Measurements from ENCODE around the gene ECD.

The ECD gene

DNA sequence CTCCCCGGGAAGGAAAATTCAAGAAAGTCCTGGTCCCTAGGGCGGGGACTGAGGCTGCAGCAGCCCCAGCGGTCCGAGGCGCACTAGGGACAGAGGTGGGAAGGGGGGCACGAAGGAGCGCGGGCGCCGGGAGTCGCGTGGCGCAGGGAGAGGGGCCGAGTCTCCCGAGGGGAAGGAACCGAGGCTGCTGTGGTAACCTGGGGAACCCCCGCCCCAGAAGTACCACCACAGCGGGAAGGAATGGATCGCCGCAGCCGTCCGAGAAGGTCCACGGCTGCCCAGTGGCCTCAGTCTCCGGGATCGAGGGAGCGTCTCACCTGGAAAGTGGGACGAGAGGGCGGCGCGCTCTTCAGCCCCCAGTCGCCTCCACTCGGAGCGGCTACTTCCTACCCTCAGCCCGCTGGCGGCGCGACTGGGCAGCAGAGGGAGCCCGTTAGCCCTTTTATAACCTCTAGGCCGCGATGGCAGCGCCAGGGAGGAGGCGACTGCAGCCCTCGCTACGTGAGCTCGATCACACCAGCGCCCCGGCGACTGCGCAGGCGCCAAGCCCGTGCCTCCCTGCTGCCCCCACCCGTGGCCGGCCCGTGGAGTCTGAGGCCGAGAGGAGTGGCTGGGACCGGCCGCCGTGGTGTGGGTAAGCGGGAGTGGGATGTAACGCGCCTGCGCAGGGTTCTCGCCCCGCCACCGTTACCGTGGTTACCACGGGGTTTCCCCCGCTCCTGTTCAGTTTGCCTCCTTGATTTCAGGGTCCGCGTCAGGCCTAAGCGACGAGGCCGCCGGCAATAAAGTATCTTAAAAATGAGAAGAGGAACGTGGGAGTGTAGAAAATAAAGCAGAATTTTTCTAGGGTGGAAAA, 71.1 kb downstream of the ECD start, which contains the start of gene P4HA1:
Gene P4HA1, minus strand, starts transcription at position 418 of the 856 bp plus-strand sequence. CDS start 21,983 bp downstream, outside the sequence.
- no peak for DNase-seq (ENCODE audit: low read depth, low spot score)

- no peak for DNase-seq (ENCODE audit: low read depth, low spot score)
These were observed 71.8 kb downstream of the ECD start for GRCh38 chr10:73096041-73096448.

DNA sequence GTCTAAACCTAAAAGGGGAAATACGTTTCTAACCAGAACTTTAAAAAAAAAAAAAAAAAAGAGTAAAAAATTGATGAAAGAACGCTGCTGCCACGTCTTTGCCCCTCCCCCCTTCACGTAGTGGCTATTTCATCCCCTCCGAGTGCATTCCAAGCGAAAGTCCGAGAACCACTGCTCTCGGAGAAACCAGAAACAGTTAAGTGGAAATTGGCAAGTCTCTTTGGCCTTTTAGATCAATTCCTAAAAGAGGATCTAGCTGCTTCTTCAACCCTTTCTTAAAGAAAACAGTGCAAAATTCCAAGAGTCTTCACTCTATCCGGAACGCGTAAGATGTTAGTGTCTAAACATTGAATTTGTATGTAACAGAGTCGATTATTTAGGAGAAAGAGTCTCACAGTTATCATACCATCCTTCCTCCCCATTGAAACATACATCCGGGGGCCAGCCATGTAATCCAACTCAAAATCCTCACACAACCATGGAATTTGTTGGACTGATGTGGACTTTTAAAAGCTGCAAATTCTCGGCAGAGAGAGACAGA, 72.3 kb downstream of the ECD start:
- no peak for DNase-seq (ENCODE audit: low read depth, low spot score)

- DNase-seq (ENCODE audit: low read depth, low spot score): no peak
These were observed 72.8 kb downstream of the ECD start for GRCh38 chr10:73094986-73095480.

DNA sequence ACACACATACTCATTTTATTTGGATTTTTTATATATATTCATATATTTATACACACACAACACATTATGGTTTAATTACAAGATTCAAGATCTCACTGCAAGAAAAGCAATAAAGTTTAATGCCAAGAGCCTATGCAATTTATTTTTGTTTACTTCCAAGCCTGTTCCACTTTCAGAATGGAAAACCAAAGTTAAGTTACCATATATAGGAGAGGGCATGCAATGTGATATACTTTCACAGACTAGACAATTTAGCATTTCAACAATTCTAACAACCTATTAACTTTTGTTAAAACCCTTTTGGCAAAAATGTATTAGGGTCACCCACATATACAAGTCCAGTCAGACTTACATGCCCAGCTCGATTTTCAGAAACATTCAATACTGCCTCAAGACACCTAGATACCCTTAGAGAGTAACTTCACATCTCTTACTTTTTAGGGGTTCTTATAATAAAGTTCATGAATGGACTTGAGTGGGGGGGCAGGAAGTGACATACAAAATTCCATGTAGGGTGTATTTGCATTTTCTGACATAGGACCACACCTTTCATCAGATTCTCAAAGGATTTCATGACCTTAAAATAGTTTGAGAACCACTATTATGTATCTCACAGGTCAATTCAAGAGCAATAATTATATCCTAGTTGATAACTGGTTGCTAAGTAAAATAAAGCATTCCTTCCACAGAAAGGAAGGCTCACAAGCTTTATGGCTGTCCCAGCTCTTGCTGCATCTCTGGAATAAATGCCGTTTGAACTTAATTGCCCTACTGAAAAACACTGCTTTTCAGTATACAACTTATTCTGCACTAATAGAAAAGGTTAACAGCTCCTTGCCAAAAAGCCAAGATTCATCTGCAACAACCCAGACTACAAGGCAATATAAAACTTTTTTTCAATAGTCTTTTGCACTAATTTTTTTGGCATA, 73.6 kb downstream of the ECD start:
- DNase-seq (ENCODE audit: low read depth, low spot score): no peak

- DNase-seq (ENCODE audit: low read depth, low spot score): no peak
These were observed 75.0 kb downstream of the ECD start for GRCh38 chr10:73092830-73093229.

DNA sequence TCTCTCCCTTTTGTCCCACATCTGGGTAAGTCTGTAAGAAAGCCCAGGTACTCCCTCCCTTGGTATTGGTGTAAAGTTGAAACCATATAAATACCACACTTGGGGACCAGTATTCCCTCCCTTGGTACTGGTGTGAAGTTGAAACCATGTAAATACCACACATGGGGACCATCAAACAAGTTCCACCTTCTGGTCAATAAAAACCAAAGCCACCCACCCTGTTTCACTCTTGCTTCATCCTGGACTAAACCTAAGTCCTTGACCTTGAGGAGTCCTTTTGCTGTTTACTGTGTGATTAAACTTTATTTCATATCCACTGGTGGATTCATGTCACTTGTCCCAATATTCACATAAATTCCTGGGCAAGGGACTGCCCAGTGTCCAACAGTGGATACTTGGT, 79.5 kb downstream of the ECD start:
- no peak for DNase-seq (ENCODE audit: low read depth, low spot score)

DNA sequence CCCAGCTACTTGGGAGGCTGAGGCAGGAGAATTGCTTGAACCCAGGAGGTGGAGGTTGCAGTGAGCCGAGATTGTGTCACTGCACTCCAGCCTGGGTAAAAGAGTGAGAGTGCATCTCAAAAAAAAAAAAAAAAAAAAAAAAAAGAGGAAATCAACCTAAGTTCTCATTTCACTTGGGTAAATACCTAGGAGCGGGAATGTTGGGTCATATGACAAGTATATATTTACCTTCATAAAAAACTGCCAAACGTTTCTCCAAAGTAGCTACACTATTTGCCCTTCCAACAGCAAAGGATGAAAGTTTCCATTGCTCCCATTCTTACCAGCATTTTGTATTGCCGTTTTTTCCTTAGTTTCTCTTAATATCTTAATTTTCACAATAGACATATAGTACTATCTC, 81.0 kb downstream of the ECD start:
- no peak for DNase-seq (ENCODE audit: low read depth, low spot score)

DNA sequence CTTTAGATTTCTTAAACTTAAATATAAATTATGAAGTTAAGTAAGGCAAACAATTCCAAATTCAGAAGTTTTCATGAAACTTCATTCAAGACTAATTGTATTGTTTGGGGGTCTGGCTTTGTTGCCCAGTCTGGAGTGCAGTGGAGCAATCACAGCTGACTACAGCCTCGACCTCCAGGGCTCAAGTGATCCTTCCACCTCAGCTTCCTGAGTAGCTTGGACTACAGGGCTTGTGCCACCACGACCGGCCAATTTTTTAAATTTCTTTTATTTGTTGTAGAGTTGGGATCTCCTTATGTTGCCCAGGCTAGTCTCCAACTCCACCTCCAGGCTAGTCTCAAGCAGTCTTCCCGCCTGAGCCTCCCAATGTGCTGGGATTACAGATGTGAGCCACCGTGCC, 83.6 kb downstream of the ECD start:
- DNase-seq (ENCODE audit: low read depth, low spot score): no peak
